Measurements from ENCODE around the gene NMT2. TPM values are rescaled to one million over a fixed set of nuclear protein-coding genes. Genes with fewer than 3 reads are reported as not detected.
A peak's percentile ranks its signal among the peaks of the same experiment; 100 is the strongest.

NMT2 gene
- polyA plus RNA-seq, 2 of the 4 experiments (the other 2 are of a cell fraction) = 14.7 to 19.6 TPM

DNA sequence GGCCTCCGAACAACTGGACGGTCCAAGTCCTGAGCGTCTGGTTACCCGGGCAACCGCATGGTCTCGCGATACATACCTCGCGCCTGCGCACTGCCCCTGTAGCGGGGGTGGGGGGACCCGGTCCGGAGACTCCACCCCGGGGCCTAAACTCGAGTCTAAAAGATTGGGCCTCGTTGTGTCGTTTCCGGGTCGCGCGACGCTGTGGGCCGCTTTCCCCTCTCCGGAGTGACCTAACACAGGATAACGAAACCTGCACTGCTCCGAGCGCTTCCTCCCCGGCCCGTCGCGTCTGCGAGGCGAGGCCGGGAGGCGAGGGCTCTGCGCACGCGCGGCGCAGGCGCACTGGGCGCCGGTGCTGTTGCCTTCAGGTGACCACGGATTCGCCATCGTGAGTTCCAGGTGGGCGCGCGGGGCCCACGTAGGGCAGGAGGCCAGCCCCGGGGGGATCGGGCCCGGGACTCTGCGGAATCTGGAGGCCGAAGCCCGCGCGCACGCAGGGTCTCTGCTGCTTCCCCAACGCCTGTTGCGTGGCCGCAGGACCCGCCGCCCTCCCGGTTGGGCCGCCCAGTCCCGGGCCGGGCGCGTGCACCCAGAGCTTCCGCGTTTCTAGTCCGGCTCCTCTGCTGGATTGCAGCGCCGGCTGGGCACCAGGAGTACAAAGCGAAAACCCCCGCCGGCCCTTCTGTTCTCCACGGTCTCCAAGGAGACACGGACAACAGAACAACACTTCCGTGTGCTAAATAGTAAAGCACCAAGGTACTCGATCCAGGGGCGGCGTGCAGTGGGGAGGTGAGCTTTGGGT lies 71.3 kb downstream of the NMT2 start, which contains the start of gene RPP38:
Gene RPP38 (plus strand): TSS at position 345 of the 802 bp plus-strand sequence. CDS start 5,960 bp downstream, outside the sequence.
- peaks cover 23% of the 10 kb centered on the region; the same call in 2 of the 3 replicates for H3K4me1 ChIP-seq
- peak within 1 kb of the TSS; percentile 92 for H3K4me2 ChIP-seq
- WGBS (ENCODE audit: missing lambda C conversion rate) = under 1% methylated on average over 39 of the region's 84 CpGs
- H3K9me3 ChIP-seq = no peaks in the 10 kb centered on the region
- ATAC-seq = peak; percentile 92 to 93
- peak within 1 kb of the TSS; percentile 82 to 98 for H3K27ac ChIP-seq
- H3K4me3 ChIP-seq = peak within 1 kb of the TSS; percentile 70
- FAIRE-seq = no peak
- ChIA-PET CTCF (interaction anchor here (0.9 to 1.1 kb wide), 2 partner anchors 9 to 70 kb away, joined by 3 to 4 read pairs; no protein-coding TSS in a partner anchor), POLR2A (interaction anchor here (1.0 to 1.5 kb wide), 3 partner anchors 72 to 219 kb away, joined by 5 to 6 read pairs (median 5); partner anchors contain the start of genes MEIG1, NMT2 and SUV39H2)
- peak; percentile 95 to 96 for DNase-seq (ENCODE audit: low read depth in 1 of 2, low spot score in 1 of 2)
- TF ChIP-seq E2F6 (IDR thresholded peaks at IDR 0.05; ENCODE audit: borderline replicate concordance, low read depth) (peak; percentile 61; the same call in 1 of the 2 replicates), JUNB (IDR thresholded peaks at IDR 0.05) (no peak), BHLHE40 (IDR thresholded peaks at IDR 0.05; ENCODE audit: low read depth, low read length) (no peak), NR3C1 (IDR thresholded peaks at IDR 0.05) (no peak), CTCF (IDR thresholded peaks at IDR 0.05) (no peak), CBX2 (IDR thresholded peaks at IDR 0.05; ENCODE audit: borderline replicate concordance, low read depth) (no peak), CBX8 (IDR thresholded peaks at IDR 0.05) (no peak), FOSB (CRISPR knock-in tag; IDR thresholded peaks at IDR 0.05) (no peak), NPAS2 (CRISPR knock-in tag; IDR thresholded peaks at IDR 0.05; ENCODE audit: borderline replicate concordance) (no peak), USF2 (IDR thresholded peaks at IDR 0.05) (no peak; the same call in 1 of the 2 replicates), HMGXB4 (CRISPR knock-in tag; IDR thresholded peaks at IDR 0.05; ENCODE audit: borderline replicate concordance) (no peak), RAD21 (conservative IDR thresholded peaks at IDR 0.05 in 1 of 2, IDR thresholded peaks at IDR 0.05 in 1 of 2) (no peak), SMC3 (IDR thresholded peaks at IDR 0.05) (no peak), HDAC2 (IDR thresholded peaks at IDR 0.05) (no peak), CHD4 (IDR thresholded peaks at IDR 0.05; ENCODE audit: borderline replicate concordance) (no peak), ZC3H11A (IDR thresholded peaks at IDR 0.05) (no peak), HOXB5 (CRISPR knock-in tag; IDR thresholded peaks at IDR 0.05) (no peak), PHF8 (IDR thresholded peaks at IDR 0.05; ENCODE audit: borderline replicate concordance, low read depth) (peak; percentile 97), RFX5 (IDR thresholded peaks at IDR 0.05) (no peak), HOXB13 (CRISPR knock-in tag; IDR thresholded peaks at IDR 0.05; ENCODE audit: low read depth) (no peak), KDM5A (IDR thresholded peaks at IDR 0.05) (peak; percentile 27; the same call in 1 of the 2 replicates), CEBPB (IDR thresholded peaks at IDR 0.05) (no peak), POLR2A (IDR thresholded peaks at IDR 0.05; ENCODE audit: low read length) (peak; percentile 85), HOXA7 (CRISPR knock-in tag; IDR thresholded peaks at IDR 0.05) (0 out of 2 replicates have a peak, but pooled peaks have one; percentile 39), MAZ (IDR thresholded peaks at IDR 0.05; ENCODE audit: borderline replicate concordance, low read depth, low read length) (no peak; the same call in 1 of the 2 replicates), FOSL2 (IDR thresholded peaks at IDR 0.05) (no peak), FOSL2 (CRISPR knock-in tag; IDR thresholded peaks at IDR 0.05) (no peak), JUN (IDR thresholded peaks at IDR 0.05) (peak; percentile 75 to 94; a peak in 4 of 5 replicates)
- TF ChIP-seq, protein P1, sequence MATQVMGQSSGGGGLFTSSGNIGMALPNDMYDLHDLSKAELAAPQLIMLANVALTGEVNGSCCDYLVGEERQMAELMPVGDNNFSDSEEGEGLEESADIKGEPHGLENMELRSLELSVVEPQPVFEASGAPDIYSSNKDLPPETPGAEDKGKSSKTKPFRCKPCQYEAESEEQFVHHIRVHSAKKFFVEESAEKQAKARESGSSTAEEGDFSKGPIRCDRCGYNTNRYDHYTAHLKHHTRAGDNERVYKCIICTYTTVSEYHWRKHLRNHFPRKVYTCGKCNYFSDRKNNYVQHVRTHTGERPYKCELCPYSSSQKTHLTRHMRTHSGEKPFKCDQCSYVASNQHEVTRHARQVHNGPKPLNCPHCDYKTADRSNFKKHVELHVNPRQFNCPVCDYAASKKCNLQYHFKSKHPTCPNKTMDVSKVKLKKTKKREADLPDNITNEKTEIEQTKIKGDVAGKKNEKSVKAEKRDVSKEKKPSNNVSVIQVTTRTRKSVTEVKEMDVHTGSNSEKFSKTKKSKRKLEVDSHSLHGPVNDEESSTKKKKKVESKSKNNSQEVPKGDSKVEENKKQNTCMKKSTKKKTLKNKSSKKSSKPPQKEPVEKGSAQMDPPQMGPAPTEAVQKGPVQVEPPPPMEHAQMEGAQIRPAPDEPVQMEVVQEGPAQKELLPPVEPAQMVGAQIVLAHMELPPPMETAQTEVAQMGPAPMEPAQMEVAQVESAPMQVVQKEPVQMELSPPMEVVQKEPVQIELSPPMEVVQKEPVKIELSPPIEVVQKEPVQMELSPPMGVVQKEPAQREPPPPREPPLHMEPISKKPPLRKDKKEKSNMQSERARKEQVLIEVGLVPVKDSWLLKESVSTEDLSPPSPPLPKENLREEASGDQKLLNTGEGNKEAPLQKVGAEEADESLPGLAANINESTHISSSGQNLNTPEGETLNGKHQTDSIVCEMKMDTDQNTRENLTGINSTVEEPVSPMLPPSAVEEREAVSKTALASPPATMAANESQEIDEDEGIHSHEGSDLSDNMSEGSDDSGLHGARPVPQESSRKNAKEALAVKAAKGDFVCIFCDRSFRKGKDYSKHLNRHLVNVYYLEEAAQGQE (IDR thresholded peaks at IDR 0.05) = peak; percentile 64
- TF ChIP-seq, protein P2, sequence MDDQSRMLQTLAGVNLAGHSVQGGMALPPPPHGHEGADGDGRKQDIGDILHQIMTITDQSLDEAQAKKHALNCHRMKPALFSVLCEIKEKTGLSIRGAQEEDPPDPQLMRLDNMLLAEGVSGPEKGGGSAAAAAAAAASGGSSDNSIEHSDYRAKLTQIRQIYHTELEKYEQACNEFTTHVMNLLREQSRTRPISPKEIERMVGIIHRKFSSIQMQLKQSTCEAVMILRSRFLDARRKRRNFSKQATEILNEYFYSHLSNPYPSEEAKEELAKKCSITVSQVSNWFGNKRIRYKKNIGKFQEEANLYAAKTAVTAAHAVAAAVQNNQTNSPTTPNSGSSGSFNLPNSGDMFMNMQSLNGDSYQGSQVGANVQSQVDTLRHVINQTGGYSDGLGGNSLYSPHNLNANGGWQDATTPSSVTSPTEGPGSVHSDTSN (IDR thresholded peaks at IDR 0.05) = peak; percentile 10; the same call in 1 of the 2 replicates
